T-helper 17 cell (primary cell): Measurements from ENCODE around the gene GGPS1. TPM values are rescaled to one million over a fixed set of nuclear protein-coding genes. Genes with fewer than 3 reads are reported as not detected.
"Not testable (repeated sequence)": the region's sequence is repeated elsewhere in the genome, so short reads cannot be mapped to it uniquely, and the experiment has no call there.

Experiments used
- ATAC-seq: fragments of 150-1000 bp; cut with Tn5 transposase; 2 replicates; pipeline ENCODE4 v1.10.0; 2021; ENCODE audit warnings: mild to moderate bottlenecking, moderate library complexity
- DNase-seq, 3 donors: peaks; one replicate each; pipeline versions ENCODE4 v3.0.0 to v3.0.0-alpha.2; 2020 to 2021
- H3K9me3 ChIP-seq: one replicate; pipeline ENCODE4 v1.7.0; 2013; ENCODE audit warnings: low read length, mild to moderate bottlenecking; ENCODE audit not compliant: control insufficient read depth, poor library complexity, severe bottlenecking
- H3K27ac Mint-ChIP-seq: one replicate; pipeline ENCODE4 v1.8.0; 2022; ENCODE audit warnings: mild to moderate bottlenecking, moderate library complexity, mixed read lengths
- H3K27me3 Mint-ChIP-seq: one replicate; pipeline ENCODE4 v1.8.0; 2022; ENCODE audit warnings: mixed read lengths
- H3K36me3 Mint-ChIP-seq: one replicate; pipeline ENCODE4 v1.8.0; 2022; ENCODE audit warnings: low read depth, mixed read lengths
- H3K4me1 Mint-ChIP-seq: one replicate; pipeline ENCODE4 v1.8.0; 2022; ENCODE audit warnings: mild to moderate bottlenecking, mixed read lengths
- H3K4me3 Mint-ChIP-seq: one replicate; pipeline ENCODE4 v1.8.0; 2022; ENCODE audit warnings: mild to moderate bottlenecking, moderate library complexity, mixed read lengths
- total RNA-seq, 4 donors: library from RNA in 2 of 4; stranded (reverse) in 2 of 4; gene quantifications; one replicate each; pipeline ENCODE4 v1.2.3 and lab custom pipeline; 2022 to 2026

The GGPS1 gene
- total RNA-seq, 2 donors from 2014 or later = 28.0 to 28.2 TPM

DNA sequence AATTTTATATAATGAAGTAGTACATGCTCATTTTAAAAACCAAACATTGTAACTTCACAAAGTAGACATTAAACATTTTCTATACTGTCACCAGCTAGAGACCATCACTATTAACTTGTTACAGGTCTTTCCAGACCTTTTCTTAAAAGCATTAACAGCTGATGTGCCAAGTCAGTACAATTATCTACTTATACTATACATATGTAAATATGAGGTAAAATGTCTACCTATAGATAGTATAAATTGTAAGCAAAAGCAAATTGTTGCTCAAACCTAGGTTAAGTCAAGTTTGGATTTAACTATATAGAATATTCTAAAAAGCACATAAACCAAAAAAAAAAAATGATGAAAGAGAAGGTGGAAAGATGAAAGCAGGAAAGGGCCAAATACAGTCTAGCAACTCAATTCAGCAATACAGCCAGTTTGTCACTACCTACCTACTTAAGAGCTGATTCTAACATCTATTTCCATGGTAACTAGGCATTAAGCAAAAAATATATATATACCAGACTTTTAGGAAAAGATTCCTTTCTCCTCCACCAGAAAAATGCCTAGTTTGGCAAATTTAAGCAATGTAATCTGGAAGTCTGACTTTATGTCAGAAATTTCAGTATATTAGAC is 34.9 kb upstream of the GGPS1 start:
- Mint-ChIP-seq H3K4me3 (no peak overlapping the region), H3K27me3 (no peaks in the 10 kb centered on the region), H3K4me1 (peaks cover 35% of the 10 kb centered on the region), H3K27ac (peak overlapping the region; percentile 63), H3K36me3 (no peaks in the 10 kb centered on the region)
- DNase-seq (no peak), ATAC-seq (no peak)
- no peaks in the 10 kb centered on the region for H3K9me3 ChIP-seq

DNA sequence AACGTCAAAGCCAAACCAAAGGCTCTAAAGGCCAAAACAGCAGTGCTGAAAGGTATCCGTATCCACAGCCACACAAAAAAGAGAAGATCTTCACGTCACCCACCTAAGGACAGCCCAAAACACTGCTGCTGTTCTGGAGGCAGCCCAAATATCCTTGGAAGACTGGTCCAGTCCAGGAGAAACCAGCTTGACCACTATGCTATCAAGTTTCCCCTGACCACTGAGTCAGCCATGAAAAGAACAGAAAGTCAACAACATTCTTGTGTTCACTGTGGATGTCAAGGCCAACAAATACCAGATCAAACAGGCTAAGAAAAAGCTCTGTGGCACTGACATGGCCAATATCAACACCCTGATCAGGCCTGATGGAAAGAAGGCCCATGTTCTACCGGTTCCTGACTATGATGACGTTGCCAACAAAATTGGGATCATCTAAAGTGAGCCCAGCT is 32.4 kb upstream of the GGPS1 start:
- peak overlapping the region; percentile 98 for H3K27ac Mint-ChIP-seq

DNA sequence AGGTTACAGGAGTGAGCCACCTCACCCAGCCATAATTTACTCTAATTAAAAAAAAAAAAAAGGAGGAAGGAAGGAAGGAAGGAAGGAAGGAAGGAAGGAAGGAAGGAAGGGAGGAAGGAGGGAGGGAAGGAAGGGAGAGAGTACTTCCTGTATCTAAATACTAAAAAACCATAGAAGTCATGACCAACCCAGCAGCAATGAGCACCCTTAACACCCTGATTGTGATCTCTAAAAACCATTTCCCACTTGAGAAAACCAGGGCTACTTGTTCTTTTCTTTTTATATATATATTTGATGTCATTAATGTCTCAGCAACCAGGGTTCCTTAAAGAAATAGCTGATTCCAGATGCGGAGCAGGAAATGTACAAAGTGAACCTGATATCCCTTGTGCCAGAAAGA is 31.6 kb upstream of the GGPS1 start:
- Mint-ChIP-seq H3K27me3 (no peaks in the 10 kb centered on the region), H3K4me1 (peaks cover 34% of the 10 kb centered on the region), H3K36me3 (no peaks in the 10 kb centered on the region), H3K27ac (peak overlapping the region; percentile 98), H3K4me3 (peak overlapping the region; percentile 4)
- no peaks in the 10 kb centered on the region for H3K9me3 ChIP-seq
- DNase-seq = no peak
- no peak for ATAC-seq

More for the DNA sequence above, 32.4 kb upstream of the GGPS1 start:
- Mint-ChIP-seq H3K27me3 (no peaks in the 10 kb centered on the region), H3K4me1 (peaks cover 34% of the 10 kb centered on the region), H3K36me3 (no peaks in the 10 kb centered on the region), H3K4me3 (no peak overlapping the region)
- DNase-seq = no peak
- ATAC-seq = no peak
- no peaks in the 10 kb centered on the region for H3K9me3 ChIP-seq

DNA sequence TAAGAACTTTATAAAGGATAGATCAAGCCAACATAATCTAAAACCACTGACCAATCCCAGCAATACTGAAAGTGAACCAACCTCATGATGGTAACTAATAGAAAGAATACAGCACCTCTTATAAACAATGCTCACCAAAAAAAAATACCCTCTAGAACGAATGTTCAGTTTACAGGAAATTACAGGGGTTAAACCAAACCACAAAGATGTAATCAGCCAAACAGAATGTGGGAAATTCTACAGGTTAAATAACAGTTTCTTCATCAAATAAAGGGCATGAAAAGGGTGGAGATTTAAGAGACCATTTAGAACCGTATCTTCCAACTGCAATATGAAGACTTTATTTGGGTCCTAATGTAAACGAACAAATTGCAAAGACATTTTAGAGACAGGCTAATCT is 30.8 kb upstream of the GGPS1 start:
- H3K27ac Mint-ChIP-seq = peak overlapping the region; percentile 98
- DNase-seq (no peak), ATAC-seq (peak; percentile 89)
- no peaks in the 10 kb centered on the region for H3K9me3 ChIP-seq
- no peaks in the 10 kb centered on the region for H3K36me3 Mint-ChIP-seq
- H3K4me1 Mint-ChIP-seq = peaks cover 35% of the 10 kb centered on the region
- H3K27me3 Mint-ChIP-seq = no peaks in the 10 kb centered on the region
- H3K4me3 Mint-ChIP-seq = peak overlapping the region; percentile 93

DNA sequence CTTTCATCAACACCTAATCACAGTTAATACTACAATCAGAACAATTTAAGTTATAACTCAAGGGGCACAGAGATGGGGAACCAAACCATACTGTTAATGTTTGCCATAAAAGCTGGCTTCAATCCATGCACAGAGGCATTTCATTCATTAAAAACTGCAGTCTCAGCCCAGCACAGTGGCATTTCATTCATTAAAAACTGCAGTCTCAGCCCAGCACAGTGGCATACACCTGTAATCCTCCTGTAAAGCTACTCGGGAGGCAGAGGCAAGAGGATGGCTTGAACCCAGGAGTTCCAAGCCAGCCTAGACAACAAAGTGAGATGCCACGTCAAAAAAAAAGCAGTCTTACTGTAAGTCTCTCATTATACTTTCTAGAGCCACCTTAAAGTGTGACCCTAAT is 29.6 kb upstream of the GGPS1 start:
- Mint-ChIP-seq H3K36me3 (no peaks in the 10 kb centered on the region), H3K27me3 (no peaks in the 10 kb centered on the region), H3K4me3 (peak overlapping the region; percentile 49), H3K4me1 (peaks cover 31% of the 10 kb centered on the region), H3K27ac (peak overlapping the region; percentile 98)
- H3K9me3 ChIP-seq = no peaks in the 10 kb centered on the region
- DNase-seq (no peak), ATAC-seq (no peak)

DNA sequence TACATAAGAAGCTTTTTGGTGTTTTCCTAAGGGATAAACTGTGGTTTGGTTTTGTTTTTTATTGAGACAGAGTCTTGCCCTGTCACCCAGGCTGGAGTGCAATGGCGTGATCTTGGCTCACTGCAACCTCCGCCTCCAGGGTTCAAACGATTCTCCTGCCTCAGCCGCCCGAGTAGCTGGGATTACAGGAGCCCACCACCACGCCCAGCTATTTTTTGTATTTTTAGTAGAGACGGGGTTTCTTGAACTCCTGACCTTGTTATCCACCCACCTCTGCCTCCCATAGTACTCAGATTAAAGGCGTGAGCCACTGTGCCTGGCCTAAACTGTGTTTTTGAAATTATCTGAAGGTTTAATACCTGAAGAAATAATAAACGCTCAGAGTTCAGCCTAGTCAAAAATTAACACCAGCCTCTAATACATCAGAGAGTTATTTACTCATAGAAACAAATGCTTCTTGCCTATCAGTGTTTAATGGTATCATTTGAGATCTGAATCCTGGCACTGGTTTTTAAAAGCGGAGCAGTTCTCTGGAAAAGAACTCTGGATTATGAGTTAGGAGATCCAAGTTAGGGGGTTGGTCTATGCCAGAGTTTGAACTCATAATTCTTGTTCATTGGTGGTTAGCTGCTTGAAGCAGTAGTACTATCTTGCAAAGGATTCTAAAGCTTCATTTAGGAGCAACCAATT is 29.1 kb upstream of the GGPS1 start:
- Mint-ChIP-seq H3K4me1 (peaks cover 35% of the 10 kb centered on the region), H3K36me3 (no peaks in the 10 kb centered on the region), H3K27ac (peak overlapping the region; percentile 98), H3K4me3 (peak overlapping the region; percentile 49), H3K27me3 (no peaks in the 10 kb centered on the region)
- no peak for ATAC-seq
- DNase-seq = no peak
- H3K9me3 ChIP-seq = no peaks in the 10 kb centered on the region

DNA sequence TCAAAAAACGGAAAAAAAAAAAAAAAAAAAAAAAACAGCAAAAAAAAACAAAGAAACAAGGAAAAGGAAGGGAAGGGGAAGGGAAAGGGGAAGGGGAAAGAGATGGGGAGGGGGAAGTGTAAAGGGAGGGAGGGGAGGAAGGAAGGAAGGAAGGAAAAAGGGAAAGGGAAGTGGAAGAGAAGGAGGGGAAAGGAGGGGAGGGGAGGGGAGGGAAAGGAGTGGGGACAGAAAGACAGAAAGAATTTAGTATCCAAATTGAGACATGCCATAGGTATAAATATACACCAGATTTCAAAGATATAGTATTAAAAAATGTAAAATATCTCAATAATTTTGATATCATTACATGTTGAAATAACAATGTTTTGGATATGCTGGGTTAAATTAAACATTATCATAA is 26.2 kb upstream of the GGPS1 start:
- H3K36me3 Mint-ChIP-seq = no peaks in the 10 kb centered on the region
- peaks cover 57% of the 10 kb centered on the region for H3K4me1 Mint-ChIP-seq
- peak overlapping the region; percentile 99 for H3K27ac Mint-ChIP-seq
- DNase-seq (no peak), ATAC-seq (no peak)
- H3K4me3 Mint-ChIP-seq = peak overlapping the region; percentile 12
- no peaks in the 10 kb centered on the region for H3K9me3 ChIP-seq
- H3K27me3 Mint-ChIP-seq = no peaks in the 10 kb centered on the region

DNA sequence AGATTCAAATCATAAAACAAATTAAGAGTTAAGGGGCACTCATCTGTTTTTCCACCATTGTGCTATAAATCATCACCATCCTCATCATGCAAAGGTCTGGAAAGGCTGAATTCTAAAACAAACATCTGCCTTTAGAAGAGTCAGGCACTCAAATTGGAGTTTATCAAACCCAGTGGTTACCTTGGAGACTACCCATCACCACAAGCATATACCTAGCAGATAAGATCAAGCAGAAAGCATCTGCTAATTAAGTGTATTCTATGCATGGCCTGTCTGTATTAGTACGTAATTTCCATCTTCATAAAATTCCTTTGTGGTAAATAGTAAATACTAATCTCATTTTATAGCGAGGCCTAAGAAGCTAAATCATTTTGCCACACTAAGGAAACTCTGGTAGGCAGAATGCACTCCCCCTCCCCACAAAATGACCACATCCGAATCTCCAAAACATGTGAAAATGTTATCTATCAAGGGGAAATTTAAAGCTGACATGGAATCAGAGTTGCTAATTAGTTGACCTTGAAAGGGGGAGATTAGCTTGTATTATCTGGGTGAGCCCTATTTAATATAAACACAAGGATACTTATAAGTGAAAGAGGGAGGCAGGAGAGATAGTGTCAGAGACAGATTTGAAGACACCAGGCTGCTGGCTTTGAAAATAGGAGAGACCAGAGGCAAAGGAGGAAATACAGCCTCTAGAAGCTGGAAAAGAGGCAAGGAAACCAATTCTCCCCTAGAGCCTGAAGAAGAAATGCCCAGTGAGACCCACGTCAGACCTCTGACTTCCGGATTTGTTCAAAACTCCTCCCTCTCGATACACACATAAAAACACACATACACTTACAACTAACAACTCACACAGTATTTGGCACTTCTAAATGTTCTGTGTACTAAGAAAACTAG is 23.6 kb upstream of the GGPS1 start:
- Mint-ChIP-seq H3K36me3 (no peaks in the 10 kb centered on the region), H3K27me3 (no peaks in the 10 kb centered on the region), H3K27ac (peak overlapping the region; percentile 99), H3K4me3 (peak overlapping the region; percentile 72), H3K4me1 (peaks cover 45% of the 10 kb centered on the region)
- no peaks in the 10 kb centered on the region for H3K9me3 ChIP-seq
- peak; percentile 90 for ATAC-seq
- DNase-seq = peak in 1 of 3 donors; percentile 34

DNA sequence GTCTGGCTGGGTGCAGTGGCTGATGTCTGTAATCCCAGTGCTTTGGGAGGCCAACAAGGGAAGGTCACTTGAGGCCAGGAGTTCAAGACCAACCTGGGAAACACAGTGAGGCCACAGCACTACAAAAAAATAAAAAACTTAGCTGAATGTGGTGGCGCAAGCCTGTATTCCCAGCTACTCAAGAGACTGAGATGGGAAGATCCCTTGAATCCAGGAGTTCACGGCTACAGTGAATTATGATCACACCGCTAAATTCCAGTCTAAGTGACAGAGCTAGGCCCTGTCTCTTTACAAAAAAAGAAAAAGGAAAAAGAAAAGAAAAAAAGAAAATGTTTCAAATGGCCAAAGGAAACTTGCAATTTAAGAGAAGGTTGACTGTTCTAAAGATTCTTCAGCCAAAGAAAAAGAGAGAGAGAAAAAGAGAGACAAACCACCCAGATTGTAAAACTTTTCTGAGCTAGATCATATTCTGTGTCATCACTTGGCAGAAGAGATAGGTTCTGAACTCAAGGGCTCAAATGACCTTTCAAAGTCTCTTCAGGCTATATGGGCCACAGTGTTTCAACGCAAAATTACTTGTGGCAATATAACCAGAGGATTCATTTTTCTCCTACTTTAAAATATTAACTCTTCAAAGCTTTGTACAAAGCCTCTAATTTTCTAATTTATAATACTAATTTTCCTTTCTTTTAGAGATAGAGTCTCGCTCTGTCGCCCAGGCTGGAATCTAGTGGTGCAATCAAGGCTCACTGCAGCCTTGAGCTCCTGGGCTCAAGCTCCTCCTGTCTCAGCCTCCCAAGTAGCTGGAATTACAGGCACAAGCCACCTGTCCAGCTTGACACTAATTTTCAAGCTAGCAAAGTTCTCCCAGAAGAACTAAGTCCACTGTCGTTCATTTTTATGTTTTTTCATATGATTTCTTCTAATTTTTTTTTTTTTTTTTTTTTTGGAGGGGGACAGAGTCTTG is 20.9 kb upstream of the GGPS1 start:
- Mint-ChIP-seq H3K4me3 (peak overlapping the region; percentile 15), H3K36me3 (no peaks in the 10 kb centered on the region), H3K4me1 (peaks cover 51% of the 10 kb centered on the region), H3K27ac (peak overlapping the region; percentile 79), H3K27me3 (no peaks in the 10 kb centered on the region)
- no peak for ATAC-seq
- no peak for DNase-seq
- no peaks in the 10 kb centered on the region for H3K9me3 ChIP-seq

DNA sequence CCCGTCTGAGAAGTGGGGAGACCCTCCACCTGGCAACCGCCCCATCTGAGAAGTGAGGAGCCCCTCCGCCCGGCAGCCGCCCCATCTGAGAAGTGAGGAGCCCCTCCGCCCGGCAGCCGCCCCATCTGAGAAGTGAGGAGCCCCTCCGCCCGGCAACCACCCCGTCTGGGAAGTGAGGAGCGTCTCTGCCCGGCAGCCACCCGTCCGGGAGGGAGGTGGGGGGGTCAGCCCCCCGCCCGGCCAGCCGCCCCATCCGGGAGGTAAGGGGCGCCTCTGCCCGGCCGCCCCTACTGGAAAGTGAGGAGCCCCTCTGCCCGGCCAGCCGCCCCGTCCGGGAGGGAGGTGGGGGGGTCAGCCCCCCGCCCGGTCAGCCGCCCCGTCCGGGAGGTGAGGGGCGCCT is 19.2 kb upstream of the GGPS1 start:
- H3K4me3 Mint-ChIP-seq, H3K27me3 Mint-ChIP-seq, DNase-seq, H3K9me3 ChIP-seq, ATAC-seq, H3K36me3 Mint-ChIP-seq, H3K27ac Mint-ChIP-seq: not testable (repeated sequence)
- H3K4me1 Mint-ChIP-seq = peaks cover 54% of the 10 kb centered on the region

DNA sequence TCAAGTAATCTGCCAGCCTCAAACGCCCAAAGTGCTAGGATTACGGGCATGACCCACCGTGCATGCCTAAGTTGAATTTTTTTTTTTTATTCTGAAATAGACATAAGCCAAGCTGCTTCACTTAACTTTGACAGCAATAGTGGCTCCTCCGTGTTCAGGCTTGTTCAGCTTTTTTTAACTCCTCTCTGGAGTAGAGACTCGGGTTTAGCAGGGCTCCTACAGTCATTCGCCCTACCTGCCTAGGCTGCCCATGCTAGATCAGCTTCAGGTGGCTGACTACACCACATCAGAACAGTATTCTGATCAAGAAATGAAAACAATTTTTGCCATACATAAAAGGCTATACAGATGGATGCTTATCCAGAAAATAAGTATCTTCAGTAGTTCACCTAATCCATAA is 15.1 kb upstream of the GGPS1 start:
- H3K9me3 ChIP-seq = no peaks in the 10 kb centered on the region
- peak; percentile 60 for ATAC-seq
- DNase-seq = no peak
- H3K4me1 Mint-ChIP-seq = peaks cover 44% of the 10 kb centered on the region
- no peaks in the 10 kb centered on the region for H3K36me3 Mint-ChIP-seq
- no peaks in the 10 kb centered on the region for H3K27me3 Mint-ChIP-seq
- peak overlapping the region; percentile 76 for H3K4me3 Mint-ChIP-seq
- peak overlapping the region; percentile 80 for H3K27ac Mint-ChIP-seq

DNA sequence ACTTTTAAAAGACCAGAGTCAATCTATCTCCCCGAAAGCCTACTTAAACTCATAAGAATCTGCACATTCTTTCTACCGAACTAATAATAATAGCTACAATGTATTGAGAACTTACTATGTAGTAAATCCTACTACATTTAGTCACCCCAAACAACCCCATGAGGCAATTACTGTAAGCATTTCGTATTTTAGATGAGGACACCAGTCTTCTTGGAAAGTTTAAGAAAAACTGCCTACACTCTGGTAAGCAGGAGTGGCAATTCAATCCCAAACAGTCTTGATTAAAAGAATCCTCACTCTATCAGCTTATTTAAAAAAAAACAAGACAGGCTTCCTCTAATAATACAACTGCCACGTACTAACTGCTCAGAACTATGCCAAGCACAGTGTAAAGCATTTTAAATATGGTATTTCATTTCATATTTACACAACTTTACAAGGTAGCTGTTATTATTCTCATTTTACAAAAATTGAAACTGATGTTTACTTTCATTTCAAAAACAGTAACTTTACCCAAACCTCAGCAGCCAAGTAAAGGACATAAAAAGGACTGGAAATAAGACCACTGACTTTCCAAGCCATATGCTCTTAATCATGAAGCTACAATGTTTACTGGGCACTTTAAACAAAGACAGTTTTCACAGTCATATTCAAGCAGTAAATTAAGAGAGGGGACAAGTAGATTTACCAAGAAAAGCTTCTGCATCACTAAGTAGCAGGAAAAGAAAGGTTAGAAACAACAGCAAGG is 14.3 kb upstream of the GGPS1 start:
- peak overlapping the region; percentile 80 for H3K27ac Mint-ChIP-seq
- ATAC-seq = peak; percentile 5

More for the DNA sequence above, 14.3 kb upstream of the GGPS1 start:
- H3K4me3 Mint-ChIP-seq = peak overlapping the region; percentile 76
- H3K36me3 Mint-ChIP-seq = peaks cover 4% of the 10 kb centered on the region
- H3K27me3 Mint-ChIP-seq = no peaks in the 10 kb centered on the region
- DNase-seq = no peak
- peaks cover 49% of the 10 kb centered on the region for H3K4me1 Mint-ChIP-seq
- H3K9me3 ChIP-seq = no peaks in the 10 kb centered on the region
